Measurements from ENCODE around the gene SLC27A2.

DNA sequence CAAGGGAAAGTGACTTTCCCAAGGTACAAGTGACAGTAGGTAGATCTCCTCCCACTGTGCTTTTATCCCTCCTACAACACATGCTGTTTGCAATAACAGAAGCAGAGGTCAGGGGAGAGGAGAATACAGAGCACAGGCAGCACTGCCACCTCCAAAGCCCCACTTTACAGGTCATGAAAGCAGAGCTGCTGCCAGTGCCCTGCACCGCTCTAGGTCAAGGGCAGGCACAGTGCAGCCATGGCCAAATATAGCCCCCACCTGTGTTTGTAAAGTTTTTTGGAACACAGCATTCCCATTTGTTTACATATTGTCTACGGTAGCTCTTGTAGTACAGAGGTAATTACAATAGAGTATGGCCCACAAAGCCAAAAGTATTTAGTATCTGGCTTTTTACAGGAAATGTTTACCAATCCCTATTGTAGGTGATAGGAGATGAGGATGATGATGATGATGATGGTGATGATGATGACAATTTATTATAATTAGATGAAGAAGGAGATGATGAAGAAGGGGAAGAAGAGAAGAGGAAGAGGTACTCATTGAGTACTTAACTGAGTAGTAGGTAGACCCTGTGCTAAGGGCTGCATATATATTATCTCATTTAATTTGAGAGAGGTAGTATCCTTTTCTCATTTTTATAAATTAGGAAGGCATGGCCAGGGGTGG, 63.1 kb downstream of the SLC27A2 start:
- TF ChIP-seq POLR2A (IDR thresholded peaks at IDR 0.05) (no peak), CTCF (IDR thresholded peaks at IDR 0.05 in 4 of 5, conservative IDR thresholded peaks at IDR 0.05 in 1 of 5) (no peak)
